Activated CD4-positive, alpha-beta T cell treated with anti-CD3 and anti-CD28 coated beads, Interleukin-10, Interleukin-2, amounts not matched to agents 100 ng/mL and 50 ng/mL, durations not matched to agents 16 hours and 8 hours (primary cell): ENCODE results near the gene HGFAC.

Experiments
- DNase-seq: peaks from one replicate; pipeline ENCODE4 v3.0.0-alpha.2; 2020

The HGFAC gene

DNA sequence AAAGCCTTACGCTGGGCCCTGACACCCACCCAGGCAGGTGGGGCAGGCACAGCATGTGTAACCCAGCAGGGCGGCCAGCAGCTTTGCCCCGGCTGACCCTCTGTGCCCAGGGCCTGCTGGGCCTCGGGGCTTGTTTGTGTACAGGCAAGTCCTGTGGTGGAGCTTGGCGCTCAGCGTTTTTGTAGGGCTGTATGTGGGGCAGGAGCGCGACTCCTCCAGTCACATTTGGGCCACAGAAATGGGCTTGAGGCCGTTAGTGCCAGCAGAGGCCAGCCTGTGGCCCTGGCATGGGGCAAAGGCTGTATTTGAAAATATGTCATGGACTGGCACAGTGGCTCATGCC, 14.7 kb upstream of the HGFAC start:
- DNase-seq: no peak

DNA sequence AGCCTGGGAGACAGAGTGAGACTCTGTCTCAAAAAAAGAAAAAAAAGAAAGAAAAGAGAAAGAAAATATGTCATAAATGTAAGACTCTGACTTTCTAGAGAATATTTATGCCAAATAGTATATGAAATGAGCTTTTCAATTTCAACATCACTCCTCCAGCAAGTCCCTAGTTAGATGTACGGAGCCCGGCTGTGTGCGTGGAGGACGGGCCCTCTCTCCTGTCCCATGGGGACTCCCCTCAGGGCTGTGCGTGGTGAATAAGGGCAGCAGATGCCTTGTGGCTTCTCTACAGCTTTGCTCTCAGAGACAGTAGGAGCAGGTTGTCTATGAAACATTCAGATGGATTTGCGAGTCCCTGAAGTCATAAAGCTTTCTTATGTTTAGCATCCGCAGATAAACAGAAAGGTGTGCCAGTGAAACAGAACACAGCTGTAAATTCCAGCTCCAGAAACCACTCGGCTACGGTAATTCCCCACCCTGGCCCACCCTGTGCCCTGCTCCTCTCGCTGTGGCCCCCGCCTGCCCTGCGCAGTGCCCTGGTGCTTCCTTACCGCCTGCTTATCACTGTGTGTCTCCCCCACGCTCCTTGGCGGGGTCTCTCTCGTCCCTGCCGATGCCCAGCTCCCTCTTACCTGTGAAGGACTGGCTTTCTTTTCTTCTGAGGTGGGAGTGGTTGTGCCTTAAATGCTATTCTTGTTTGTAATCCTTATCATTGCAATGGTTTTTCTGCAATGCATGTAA, 13.9 kb upstream of the HGFAC start:
- DNase-seq: no peak

DNA sequence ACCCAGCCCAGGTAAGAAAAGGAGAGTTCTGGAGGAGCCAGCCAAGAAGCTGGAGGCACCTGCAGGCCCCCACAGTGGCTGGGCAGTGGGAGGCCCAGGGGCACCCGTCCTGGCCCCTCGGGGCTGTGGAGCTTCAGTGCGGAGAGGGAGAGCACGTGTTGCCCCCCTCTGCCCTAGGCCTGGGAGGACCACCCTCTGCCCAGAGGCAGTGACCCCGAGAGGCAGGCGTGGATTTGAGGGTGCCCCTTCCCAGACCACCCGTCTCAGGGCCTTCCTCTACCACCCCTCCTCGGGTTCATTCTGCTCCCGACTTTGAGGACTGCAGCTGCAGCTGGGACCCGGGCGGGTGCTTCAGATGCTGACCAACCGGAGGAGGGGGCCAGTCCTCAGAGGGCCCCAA, 12.1 kb upstream of the HGFAC start:
- no peak for DNase-seq

DNA sequence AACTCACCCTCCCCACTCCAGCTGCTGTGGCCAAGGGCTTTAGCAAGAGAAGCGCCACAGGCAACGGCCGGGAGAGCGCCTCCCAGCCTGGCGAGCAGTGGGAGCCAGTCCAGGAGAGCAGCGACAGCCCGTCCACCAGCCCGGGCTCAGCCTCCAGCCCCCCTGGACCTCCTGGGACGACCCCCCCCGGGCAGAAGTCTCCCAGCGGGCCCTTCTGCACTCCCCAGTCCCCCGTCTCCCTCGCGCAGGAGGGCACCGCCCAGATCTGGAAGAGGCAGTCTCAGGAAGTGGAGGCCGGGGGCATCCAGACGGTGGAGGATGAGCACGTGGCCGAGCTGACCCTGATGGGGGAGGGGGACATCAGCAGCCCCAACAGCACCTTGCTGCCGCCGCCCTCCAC, 11.2 kb upstream of the HGFAC start:
- no peak for DNase-seq

DNA sequence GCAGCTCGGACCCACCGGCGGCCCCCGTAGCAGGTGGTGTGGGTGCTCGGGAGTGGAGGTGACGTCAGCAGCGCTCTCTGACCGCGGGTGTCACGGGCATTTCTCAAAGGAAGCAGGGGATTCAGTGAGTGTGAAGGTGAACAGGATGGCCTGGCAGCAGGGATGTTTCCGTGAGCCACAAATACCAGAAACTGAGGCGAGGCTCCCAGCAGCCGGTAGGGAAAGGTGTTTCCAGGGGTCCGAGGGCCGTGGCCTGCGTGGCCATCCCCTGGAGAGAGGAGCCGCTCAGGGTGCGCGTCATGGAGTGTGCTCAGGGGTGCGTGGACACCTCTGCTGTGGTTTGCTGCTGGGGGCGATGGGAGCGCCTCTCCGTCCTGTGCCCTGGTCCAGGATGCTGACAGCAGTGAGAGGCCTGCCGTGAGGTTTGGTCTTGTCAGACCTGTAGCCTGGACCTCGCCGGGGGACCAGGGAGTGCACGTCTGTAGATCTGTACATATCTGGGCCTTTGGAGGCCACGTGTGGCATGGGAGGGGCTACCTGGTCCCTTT, 10.2 kb upstream of the HGFAC start:
- DNase-seq: no peak

GRCh38 chr4:3432381-3432790, 9.4 kb upstream of the HGFAC start:
- DNase-seq: no peak

DNA sequence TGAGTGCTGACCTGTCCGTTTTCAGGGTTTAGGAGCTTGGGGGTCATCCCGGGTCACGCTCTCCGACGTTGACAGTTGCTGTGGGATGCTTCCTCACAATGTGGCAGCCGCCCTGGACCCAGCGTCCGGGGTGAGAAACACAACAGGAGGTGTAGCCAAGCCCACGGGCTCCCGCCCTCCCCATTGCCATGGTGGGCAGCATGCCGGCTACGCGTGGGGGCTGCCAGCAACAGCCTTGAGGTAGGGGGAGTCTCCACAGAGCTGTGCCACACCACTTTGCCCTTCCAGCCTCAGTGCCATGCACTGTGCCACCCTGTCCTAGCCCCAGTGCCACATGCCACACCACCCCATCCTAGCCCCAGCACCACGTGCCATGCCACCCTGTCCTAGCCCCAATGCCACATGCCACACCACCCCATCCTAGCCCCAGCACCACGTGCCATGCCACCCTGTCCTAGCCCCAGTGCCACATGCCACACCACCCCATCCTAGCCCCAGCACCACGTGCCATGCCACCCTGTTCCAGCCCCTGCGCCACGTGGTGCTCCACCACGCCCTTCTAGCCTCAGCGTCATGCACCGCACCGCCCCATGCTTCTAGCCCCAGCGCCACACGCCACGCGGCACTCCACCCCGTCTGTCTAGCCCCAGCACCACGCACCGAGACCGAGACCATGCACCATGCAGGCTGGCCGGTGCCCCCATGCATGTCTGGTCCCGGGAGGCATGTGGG, 8.5 kb upstream of the HGFAC start:
- no peak for DNase-seq

- DNase-seq: no peak
These were observed 6.7 kb upstream of the HGFAC start for GRCh38 chr4:3434881-3435685.

GRCh38 chr4:3435686-3435956, 6.1 kb upstream of the HGFAC start:
- DNase-seq: no peak

- no peak for DNase-seq
These were observed 5.5 kb upstream of the HGFAC start for GRCh38 chr4:3436048-3436797.

DNA sequence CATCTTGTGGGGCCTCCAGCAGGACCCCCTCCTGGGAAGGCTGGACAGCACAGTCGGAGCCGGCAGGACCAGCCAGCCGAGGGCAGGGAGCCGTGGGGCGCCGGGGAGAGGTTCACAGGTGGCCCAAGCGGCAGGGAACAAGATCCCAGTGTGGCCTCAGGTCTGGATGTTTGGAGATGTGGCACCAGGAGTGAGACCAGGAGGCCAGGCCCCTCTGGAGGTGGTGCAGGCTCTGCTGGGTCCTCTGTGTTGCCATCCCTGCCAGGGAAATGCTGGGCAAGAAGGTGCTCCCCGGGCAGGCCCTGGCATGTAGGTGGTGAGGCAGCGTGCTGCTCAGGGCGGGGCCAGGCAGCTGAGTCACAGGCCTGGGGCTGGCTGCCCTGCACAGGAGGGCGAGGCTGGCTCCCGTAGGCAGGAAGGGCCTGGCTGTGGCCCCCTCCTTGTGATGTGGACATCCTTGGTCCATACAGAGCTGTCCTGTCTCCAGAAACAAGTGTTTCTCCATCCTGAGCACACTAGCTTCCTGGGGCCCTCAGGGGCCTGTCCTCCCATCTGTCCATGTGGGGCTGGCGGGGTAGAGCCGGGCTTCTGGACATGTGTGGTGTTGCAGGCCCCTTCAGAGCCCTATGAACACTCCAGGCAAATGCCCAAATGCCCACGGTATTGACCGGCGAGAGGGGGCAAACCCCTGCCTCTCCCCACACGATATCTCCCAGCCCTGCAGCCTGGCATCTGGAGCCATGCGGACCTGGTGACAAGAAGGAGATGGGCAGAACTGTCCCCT, 4.8 kb upstream of the HGFAC start:
- peak; percentile 38 for DNase-seq

DNA sequence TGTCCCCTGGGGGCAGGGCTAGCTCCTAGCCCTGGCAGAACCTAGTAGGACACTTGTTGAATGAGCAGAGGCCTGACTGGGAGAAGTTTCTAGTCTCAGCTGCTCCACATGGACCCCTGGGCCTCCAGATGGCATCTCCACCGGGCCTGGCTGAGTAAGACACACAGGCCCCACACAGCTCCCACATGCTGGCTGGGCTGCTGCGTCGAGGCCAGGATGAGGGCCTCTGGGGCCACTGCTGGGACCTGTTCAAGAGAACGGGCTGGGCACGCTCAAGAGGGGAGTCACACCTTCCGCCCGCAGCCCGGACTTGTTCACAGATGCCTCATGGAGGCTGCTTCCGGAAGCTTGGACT, 4.2 kb upstream of the HGFAC start:
- no peak for DNase-seq

DNA sequence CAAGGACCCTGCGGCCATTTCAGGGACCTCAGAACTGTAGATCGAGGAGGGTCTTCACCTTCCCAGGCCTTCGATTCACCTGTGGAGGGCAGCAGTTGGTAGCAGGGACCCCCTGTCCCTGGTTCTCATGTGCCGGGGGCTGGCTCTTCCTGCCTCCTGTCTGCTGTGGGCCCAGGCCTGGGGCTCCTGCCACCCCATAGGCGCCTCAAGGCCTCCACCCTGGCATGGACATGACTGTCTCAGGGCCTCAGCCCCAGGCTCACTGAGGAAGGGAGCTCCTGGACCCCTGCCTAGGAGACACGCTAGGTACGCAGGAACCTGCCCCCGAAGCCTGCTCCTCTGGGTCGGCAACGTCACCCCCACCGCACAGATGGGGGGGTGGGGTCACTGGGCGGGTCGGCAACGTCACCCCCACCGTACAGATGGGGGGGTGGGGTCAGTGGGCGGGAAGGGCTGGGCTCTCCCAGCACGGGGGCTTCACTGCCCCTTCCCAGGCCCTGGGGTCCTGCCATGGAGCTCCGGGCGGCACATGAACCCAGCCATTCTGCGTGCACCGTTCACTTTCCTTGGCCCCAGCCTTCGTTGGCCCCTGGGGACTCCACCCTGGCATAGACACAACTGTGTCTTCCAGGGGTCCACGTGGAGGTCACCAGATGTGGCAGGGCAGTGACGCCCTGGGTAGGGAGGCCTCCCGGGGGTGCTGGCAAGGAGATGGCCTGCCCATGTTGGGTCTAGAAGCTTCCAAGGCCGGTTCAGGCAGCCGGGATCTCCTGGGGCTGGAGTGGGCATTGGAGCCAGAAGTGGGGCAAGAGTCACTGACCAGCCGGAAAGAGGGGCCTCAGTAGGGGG, 3.5 kb upstream of the HGFAC start:
- no peak for DNase-seq

GRCh38 chr4:3438847-3439180, 3.0 kb upstream of the HGFAC start:
- DNase-seq: no peak

DNA sequence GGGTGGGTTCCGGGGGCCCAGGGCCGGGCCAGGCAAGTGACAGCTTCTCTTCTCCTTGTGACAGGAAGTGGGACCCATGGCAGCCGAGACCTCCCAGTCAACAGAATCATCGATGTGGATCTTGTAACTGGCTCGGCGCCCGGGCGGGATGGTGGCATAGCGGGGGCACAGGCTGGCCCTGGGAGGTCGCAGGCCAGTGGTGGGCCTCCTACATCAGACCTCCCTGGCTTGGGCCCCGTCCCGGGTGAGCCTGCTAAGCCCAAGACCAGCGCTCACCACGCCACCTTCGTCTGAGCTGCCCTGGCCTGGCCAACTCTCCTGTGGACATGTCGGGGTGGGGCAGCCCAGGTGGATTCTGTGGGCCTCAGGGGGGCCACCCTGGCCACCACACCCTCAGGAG, 2.4 kb upstream of the HGFAC start:
- no peak for DNase-seq

GRCh38 chr4:3440011-3440410, 1.8 kb upstream of the HGFAC start:
- DNase-seq: no peak

DNA sequence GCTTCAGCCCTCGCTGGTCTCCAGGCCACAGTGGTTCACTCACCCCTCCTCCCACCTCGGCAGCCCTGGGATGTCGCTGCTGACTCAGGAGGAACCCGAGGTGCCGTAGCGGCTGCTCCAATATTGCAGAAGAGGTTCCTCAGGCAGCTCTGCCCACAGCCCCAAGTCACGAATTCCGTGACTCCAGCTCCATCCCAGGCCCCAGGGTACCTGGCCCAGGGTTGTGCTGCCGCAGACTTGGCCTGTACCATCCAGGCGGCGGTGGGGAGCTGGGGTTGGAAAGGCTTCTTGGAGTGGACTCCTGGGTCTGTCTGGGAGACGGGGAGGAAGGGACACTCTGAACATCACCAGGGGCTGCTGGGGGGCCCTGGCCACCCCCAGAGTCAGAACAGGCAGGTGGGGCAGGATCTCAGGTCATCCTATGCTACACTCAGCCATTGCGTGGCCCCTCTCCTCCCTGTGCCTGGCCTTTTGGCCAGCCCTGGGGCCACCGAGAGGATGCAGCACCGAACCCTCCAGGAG, 728 bp upstream of the HGFAC start:
- no peak for DNase-seq

- DNase-seq: no peak
These were observed 741 bp downstream of the HGFAC start for GRCh38 chr4:3442460-3442958.

- peak; percentile 72 for DNase-seq
These were observed 1.4 kb downstream of the HGFAC start for GRCh38 chr4:3442959-3443749.

DNA sequence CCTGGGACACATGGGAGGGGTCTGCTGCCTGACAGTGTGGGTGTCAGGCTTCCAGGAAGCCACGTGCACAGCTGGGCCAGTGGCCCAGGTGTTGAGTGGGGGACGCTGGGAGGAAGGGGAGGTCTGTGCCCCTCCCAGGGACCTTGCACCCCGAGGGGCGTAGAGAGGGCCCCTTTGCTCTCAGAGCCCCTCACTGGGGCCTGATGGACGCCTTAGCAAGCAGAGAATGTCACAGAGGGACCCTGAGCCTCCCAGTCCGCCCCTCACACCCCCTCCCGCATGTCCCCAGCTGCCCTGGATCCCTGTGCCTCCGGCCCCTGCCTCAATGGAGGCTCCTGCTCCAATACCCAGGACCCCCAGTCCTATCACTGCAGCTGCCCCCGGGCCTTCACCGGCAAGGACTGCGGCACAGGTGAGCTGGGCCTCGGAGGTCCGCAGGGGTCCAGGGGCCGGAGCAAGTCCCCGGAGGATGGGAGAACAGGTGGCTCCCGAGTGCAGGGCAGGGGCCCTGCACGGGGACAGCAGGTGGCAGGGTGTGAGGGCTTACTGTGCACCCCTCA, 2.1 kb downstream of the HGFAC start:
- DNase-seq: no peak
